Activated T-cell treated with anti-CD3 and anti-CD28 coated beads, Interleukin-2, amount 50 U/mL, for 1 hour (primary cell): ENCODE data around the gene PTPRN2.
"Not testable (repeated sequence)": the region's sequence is repeated elsewhere in the genome, so short reads cannot be mapped to it uniquely, and the experiment has no call there.

ENCODE experiments used
- DNase-seq: peaks from one replicate; pipeline ENCODE4 v3.0.0-alpha.2; 2020

The PTPRN2 gene

DNA sequence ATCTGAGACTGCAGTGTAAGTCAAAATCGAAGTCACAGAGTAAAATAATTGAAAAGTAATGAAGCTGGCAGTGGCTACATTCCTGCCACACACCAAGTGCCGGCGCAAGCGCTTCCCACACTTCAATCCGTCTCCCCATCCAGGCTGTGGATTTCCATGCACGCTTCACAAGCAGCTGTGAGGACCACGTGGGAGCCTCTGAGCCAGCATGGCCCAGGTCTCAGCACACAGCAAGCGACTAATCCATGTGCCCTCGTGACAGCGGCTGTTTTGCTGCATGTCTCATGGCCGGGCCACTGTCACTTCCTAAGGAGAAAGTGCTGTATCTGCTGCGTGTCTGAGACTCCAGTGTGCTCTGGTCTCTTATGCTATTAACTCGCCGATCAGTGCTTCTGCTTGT, 683.9 kb downstream of the PTPRN2 start:
- DNase-seq, result no peak

GRCh38 chr7:157903296-157903695, 684.3 kb downstream of the PTPRN2 start:
- no peak for DNase-seq

DNA sequence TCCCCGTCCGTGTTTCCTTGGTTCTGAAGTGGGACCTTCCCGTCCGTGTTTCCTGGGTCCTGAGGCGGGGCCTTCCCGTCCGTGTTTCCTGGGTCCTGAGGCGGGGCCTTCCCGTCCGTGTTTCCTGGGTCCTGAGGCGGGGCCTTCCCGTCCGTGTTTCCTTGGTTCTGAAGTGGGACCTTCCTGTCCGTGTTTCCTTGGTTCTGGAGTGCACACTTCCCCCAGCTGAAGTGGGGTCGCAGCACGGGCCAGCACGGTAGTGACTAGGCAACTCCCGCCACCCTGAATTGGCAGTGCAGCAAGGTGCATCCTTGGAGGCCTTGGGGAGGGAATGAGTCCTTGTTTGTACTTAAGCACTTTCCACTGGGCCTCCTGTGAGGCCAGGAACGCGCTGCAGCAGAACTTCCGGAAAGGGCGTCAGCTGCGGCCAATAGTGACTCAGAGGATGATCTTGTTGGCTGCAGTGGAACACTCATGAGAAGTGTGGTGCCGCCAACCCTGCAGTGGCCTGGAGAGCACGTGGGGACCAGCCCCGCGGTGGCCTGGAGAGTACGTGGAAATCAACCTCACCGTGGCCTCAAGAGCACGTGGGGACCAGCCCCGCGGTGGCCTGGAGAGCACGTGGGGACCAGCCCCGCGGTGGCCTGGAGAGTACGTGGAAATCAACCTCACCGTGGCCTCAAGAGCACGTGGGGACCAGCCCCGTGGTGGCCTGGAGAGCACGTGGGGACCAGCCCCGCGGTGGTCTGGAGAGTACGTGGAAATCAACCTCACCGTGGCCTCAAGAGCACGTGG, 685.6 kb downstream of the PTPRN2 start:
- DNase-seq, result not testable (repeated sequence)

DNA sequence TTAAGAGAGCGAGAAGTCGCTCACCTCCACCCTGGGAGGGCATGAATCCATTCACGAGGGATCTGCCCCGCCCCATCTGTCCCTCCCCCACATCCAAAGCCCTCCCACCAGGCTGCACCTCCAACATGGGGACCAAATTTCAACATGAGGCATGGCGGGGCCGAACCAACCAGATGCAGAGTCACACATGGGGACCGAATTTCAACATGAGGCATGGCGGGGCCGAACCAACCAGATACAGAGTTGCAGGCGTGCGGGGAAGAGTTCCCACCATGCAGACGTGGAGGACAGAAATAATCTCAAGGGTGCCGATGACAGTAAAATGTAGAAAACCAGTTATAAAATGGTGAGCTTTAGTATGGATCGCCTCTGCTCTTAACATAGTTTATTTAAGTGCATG, 686.5 kb downstream of the PTPRN2 start:
- DNase-seq, result no peak

DNA sequence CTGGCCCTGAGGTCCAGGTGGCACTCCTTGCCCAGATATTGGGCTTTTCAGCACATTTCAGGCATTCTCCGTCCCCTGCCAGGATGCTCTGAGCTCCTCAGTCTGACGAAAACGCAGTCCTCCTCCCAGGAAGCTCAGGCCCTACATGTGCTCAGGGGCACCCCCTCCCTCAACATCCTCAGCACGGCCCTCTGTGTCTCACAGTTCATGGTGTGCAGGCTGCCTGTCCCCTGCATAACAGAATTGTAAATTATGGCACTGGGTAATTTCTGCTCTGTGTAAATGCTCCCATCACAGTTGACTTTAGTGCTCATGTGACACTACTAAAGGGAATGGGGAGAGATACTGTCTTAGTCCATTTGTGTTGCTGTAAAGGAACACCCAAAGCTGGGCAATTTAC, 687.1 kb downstream of the PTPRN2 start:
- DNase-seq, result no peak

DNA sequence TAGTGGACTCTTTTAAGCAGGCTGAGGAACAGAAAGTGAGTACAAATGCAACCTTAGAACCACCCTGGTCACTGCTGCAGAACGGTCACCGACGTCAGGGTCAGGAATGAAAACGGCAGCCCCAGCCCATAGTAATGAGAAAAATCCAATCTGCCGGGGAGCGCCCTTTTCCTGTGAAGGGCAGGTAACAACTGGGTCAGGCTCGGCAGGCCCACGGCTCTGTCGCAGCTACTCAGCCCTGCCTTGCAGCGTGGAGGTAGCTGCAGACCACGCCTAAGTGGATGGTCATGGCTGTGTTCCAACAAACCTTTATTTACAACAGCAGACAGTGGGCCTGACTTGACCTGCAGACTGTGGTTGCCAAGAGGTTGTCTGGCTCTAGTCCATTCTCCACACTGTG, 687.6 kb downstream of the PTPRN2 start:
- DNase-seq, result no peak

GRCh38 chr7:157898802-157899505, 688.7 kb downstream of the PTPRN2 start:
- DNase-seq, result no peak

GRCh38 chr7:157898261-157898660, 689.4 kb downstream of the PTPRN2 start:
- DNase-seq, result no peak

GRCh38 chr7:157897681-157898080, 689.9 kb downstream of the PTPRN2 start:
- no peak for DNase-seq

DNA sequence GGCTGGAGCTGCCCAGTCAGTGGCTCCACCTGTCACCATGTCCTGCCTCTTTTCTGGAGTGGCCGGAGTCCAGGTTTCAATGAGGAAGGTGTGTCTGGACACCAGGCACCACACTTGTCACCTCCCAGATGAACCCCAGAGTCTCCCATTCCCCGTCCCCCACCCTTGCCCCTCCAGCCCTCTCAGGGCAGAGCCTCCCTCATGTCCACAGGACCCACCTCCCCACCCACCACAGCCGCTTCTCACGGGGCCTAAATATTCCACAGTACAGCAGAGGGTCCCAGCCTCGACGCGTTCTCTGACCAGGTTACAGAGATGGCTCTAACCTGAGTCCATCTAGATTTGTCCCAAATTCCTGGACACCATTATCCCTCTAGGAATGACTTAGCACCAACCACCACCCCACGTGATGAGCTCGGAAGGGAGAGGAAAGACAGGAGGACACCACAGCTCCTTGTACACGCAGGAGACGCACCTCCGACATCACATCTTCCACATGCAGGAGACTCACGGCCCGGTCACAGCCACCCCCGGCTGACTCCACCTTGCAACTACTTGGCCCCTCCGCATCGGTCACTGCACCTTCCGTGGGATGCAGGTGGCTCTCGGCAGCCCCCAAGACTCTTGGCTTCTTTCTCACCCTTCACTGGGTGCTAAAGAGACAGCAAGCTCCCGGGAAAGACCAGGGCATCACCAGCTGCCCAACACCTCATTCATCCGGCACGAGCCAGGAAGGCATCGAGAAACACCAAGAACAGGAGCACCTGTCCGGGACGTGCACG, 690.7 kb downstream of the PTPRN2 start:
- DNase-seq, result no peak

- not testable (repeated sequence) for DNase-seq
These were observed 691.3 kb downstream of the PTPRN2 start for GRCh38 chr7:157896376-157896675.

DNA sequence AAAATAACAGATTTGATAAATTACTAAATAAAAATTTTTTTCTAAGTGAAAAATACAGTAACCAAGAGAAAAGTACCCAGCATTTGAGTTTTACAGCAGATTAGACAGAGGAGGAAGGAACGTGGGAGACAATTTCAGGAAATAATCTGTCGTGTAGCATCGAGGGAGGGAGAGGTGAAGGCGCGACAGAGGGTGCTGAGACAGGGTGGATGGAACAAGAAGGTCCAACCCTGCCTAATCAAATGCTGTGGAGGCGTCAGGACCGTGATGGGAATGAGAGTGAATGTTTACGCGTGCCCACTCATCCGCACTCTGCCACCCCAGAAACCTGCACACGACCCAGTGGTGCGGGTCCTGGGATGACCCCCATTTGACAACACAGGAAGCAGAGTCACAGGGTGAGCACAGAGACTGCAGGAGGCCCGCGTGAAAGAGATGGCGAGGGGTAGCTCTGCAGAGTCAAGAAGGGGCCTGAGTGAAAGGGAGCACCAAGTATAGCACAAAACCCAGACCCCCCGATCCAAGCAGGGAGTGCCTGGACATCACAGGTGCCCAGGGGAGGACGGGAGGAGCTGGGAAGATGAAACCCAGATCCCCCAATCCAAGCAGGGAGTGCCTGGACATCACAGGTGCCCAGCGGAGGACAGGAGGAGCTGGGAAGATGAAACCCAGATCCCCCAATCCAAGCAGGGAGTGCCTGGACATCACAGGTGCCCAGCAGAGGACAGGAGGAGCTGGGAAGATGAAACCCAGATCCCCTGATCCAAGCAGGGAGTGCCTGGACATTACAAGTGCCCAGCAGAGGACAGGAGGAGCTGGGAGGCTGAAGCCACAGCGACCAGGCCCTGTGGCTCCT, 691.9 kb downstream of the PTPRN2 start:
- no peak for DNase-seq

DNA sequence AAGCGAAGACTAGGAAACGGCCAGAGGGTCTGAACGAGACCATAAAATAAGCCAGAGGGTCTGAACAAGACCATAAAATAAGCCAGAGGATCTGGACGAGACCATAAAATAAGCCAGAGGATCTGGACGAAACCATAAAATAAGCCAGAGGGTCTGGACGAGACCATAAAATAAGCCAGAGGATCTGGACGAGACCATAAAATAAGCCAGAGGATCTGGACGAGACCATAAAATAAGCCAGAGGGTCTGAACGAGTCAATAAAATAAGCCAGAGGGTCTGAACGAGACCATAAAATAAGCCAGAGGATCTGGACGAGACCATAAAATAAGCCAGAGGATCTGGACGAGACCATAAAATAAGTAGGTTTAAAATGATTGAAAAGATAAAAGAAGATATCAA, 692.5 kb downstream of the PTPRN2 start:
- DNase-seq, result not testable (repeated sequence)

- no peak for DNase-seq
These were observed 694.0 kb downstream of the PTPRN2 start for GRCh38 chr7:157893535-157894044.

- DNase-seq, result no peak
These were observed 694.7 kb downstream of the PTPRN2 start for GRCh38 chr7:157892751-157893523.

GRCh38 chr7:157890921-157891401, 696.7 kb downstream of the PTPRN2 start:
- DNase-seq, result no peak

DNA sequence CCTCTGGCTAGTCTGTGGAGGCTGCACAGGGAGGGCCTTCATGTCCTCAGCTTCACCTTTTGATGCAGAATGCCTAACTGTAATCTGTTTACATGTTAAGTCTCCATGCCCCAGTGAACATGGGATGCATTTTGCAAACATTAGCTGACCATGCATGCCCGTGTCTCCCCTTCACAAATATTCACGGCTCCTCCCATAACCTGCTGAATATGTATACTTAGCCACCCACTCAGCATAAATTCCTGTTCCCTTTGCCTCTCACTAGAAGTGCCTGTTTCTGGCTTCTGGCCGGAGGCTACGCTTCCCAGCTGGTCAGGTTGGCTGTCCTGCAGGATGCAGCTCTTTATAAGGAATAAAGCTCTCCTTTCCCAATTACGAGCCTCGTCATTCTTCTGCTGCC, 698.1 kb downstream of the PTPRN2 start:
- DNase-seq, result no peak

DNA sequence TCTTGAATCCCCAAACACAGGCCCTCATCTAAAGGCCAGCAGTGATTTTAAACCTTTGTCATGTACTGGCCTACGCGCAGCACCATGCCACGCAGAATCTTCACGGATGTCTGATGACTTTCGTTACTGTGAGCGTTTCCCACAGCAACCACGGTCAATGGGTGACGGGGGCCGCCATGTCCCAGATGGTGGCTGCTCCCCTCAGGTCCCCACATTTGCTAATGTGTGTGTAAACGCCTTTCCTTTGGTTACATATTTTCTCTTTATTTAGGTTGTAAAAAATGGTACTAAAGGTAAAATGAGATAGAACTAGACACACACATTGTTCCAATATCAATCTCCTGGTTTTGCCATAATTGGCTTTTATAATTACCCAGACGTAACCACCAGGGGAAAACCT, 699.0 kb downstream of the PTPRN2 start:
- no peak for DNase-seq

DNA sequence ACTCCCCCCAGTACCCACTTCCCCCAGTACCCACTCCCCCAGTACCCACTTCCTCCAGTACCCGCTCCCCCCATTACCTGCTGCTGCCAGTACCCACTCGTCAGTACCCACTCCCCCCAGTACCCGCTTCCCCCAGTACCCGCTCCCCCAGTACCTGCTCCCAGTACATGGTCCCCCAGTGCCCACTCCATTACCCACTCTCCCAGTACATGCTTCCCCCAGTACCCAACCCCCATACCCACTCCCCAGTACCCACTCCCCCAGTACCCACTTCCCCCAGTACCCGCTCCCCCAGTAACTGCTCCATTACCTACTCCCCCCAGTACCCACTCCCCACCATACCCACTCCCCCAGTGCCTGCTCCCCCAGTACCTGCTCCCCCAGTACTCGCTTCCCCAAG, 700.2 kb downstream of the PTPRN2 start:
- no peak for DNase-seq

- DNase-seq, result no peak
These were observed 700.9 kb downstream of the PTPRN2 start for GRCh38 chr7:157886711-157887110.

GRCh38 chr7:157886266-157886665, 701.4 kb downstream of the PTPRN2 start:
- no peak for DNase-seq

- no peak for DNase-seq
These were observed 702.5 kb downstream of the PTPRN2 start for GRCh38 chr7:157885140-157885539.
